AG08395 (cell line): ENCODE results near the gene CSNK1A1L.

Source experiments
- DNase-seq: peaks from one replicate; pipeline ENCODE4 v3.0.0; 2012; ENCODE audit warnings: mixed read lengths, low spot score

The CSNK1A1L gene

GRCh38 chr13:37105251-37105714, at the start of gene CSNK1A1L:
CSNK1A1L (minus strand) TSS chr13:37105664; CDS start chr13:37105256, 408 bp downstream.
- no peak for DNase-seq

GRCh38 chr13:37149380-37149779, 43.9 kb upstream of the CSNK1A1L start:
- DNase-seq = no peak

GRCh38 chr13:37148501-37148900, 43.0 kb upstream of the CSNK1A1L start:
- no peak for DNase-seq

- peak; percentile 48 for DNase-seq
Observed at GRCh38 chr13:37144661-37145060, 39.2 kb upstream of the CSNK1A1L start.

GRCh38 chr13:37143911-37144310, 38.4 kb upstream of the CSNK1A1L start:
- no peak for DNase-seq

- no peak for DNase-seq
Observed at GRCh38 chr13:37142877-37143276, 37.4 kb upstream of the CSNK1A1L start.

GRCh38 chr13:37141011-37141410, 35.5 kb upstream of the CSNK1A1L start:
- DNase-seq = peak; percentile 19

- DNase-seq = peak; percentile 35
Observed at GRCh38 chr13:37139356-37139755, 33.9 kb upstream of the CSNK1A1L start.

- DNase-seq = no peak
Observed at GRCh38 chr13:37138926-37139325, 33.5 kb upstream of the CSNK1A1L start.

- DNase-seq = no peak
Observed at GRCh38 chr13:37138169-37138568, 32.7 kb upstream of the CSNK1A1L start.

- no peak for DNase-seq
Observed at GRCh38 chr13:37136633-37137032, 31.2 kb upstream of the CSNK1A1L start.

- DNase-seq = peak; percentile 23
Observed at GRCh38 chr13:37136187-37136586, 30.7 kb upstream of the CSNK1A1L start.

- peak; percentile 31 for DNase-seq
Observed at GRCh38 chr13:37134411-37135041, 29.1 kb upstream of the CSNK1A1L start.

- no peak for DNase-seq
Observed at GRCh38 chr13:37132211-37132610, 26.7 kb upstream of the CSNK1A1L start.

- DNase-seq = no peak
Observed at GRCh38 chr13:37131092-37131491, 25.6 kb upstream of the CSNK1A1L start.

- no peak for DNase-seq
Observed at GRCh38 chr13:37129866-37130265, 24.4 kb upstream of the CSNK1A1L start.

GRCh38 chr13:37127691-37128241, 22.3 kb upstream of the CSNK1A1L start:
- peak; percentile 63 for DNase-seq

- DNase-seq = no peak
Observed at GRCh38 chr13:37123337-37123736, 17.9 kb upstream of the CSNK1A1L start.

- DNase-seq = no peak
Observed at GRCh38 chr13:37118016-37118415, 12.6 kb upstream of the CSNK1A1L start.

- no peak for DNase-seq
Observed at GRCh38 chr13:37114250-37114649, 8.8 kb upstream of the CSNK1A1L start.

- DNase-seq = no peak
Observed at GRCh38 chr13:37113534-37113933, 8.1 kb upstream of the CSNK1A1L start.

- peak; percentile 51 for DNase-seq
Observed at GRCh38 chr13:37109051-37109678, 3.7 kb upstream of the CSNK1A1L start.

- no peak for DNase-seq
Observed at GRCh38 chr13:37107868-37108267, 2.4 kb upstream of the CSNK1A1L start.
